HepG2 (cell line): Measurements from ENCODE around the gene ZPLD1. TPM values are rescaled to one million over a fixed set of nuclear protein-coding genes. Genes with fewer than 3 reads are reported as not detected.

Source experiments
- ATAC-seq: fragments of 200-7000 bp; cut with Tn5 transposase; 3 replicates; pipeline ENCODE4 v1.9.1; 2020; ENCODE audit warnings: mild to moderate bottlenecking, moderate library complexity
- BruUV-seq: library from RNA; stranded (reverse); fragments of 400-500 nt; replicated peaks from 2 replicates; lab custom pipeline; 2021; lab: Mats Ljungman, UMichigan
- CTCF ChIA-PET: fragments of 300-600 bp; formaldehyde crosslinking; extraction: SDS; loops from one replicate; lab custom pipeline; 2021; ENCODE audit warnings: low total read pairs, inconsistent platforms, low intra/inter-chr PET ratio; lab: Yijun Ruan, JAX
- POLR2A ChIA-PET: fragments of 350-600 bp; sonication (Branson Sonifier 250); formaldehyde crosslinking; loops from one replicate; lab custom pipeline; 2020; ENCODE audit warnings: antibody characterized with exemption, inconsistent platforms; lab: Yijun Ruan, JAX
- DNase-seq: peaks from one replicate; pipeline ENCODE4 v3.0.0-alpha.2; 2015; ENCODE audit warnings: low spot score
- FAIRE-seq: peaks from 3 replicates; lab custom pipeline; 2011; peaks lifted over from hg19 to GRCh38; lab: Jason Lieb, UNC
- H2AFZ ChIP-seq: one replicate; pipeline ENCODE4 v1.6.1; 2011; ENCODE audit warnings: low read length, inconsistent platforms
- H3K27ac ChIP-seq: fragments of 300-600 bp; 3 replicates; pipeline ENCODE4 v1.8.0; 2011; ENCODE audit warnings: mixed run types, mild to moderate bottlenecking, mixed read lengths, low read length, inconsistent platforms; ENCODE audit not compliant: insufficient read depth; ENCODE audit errors: extremely low read length
- H3K27me3 ChIP-seq, 2 experiments: fragments of 200-600 bp in 1 of 2; 2 replicates in 1 of 2; 3 replicates in 1 of 2; pipeline versions ENCODE4 v1.6.0 to v1.8.0; 2011; ENCODE audit warnings: low read length in 2 of 2, mild to moderate bottlenecking in 2 of 2, moderate library complexity in 2 of 2, inconsistent platforms in 1 of 2; ENCODE audit not compliant: insufficient read depth in 2 of 2, control insufficient read depth in 1 of 2
- H3K36me3 ChIP-seq, 2 experiments: fragments of 200-600 bp in 1 of 2; replicated peaks in 1 of 2; 2 replicates in 1 of 2; 3 replicates in 1 of 2; pipeline versions ENCODE4 v1.5.1 to v1.8.0; 2011; ENCODE audit warnings: low read length in 2 of 2, inconsistent platforms in 1 of 2; ENCODE audit not compliant: insufficient read depth in 2 of 2, control insufficient read depth in 1 of 2
- H3K4me1 ChIP-seq: 2 replicates; pipeline ENCODE4 v1.5.1; 2012; ENCODE audit warnings: low read length, inconsistent platforms; ENCODE audit not compliant: insufficient read depth
- H3K4me2 ChIP-seq: 2 replicates; pipeline ENCODE4 v1.6.0; 2011; ENCODE audit warnings: low read depth, low read length, inconsistent platforms
- H3K4me3 ChIP-seq, 3 experiments: fragments of 200-600 bp in 1 of 3; sonication (generic), shearing (Covaris generic) in 1 of 3; replicated peaks in 1 of 3; 2 replicates each; pipeline ENCODE4 v1.5.1; 2011 to 2016; ENCODE audit warnings: low read length in 3 of 3, inconsistent platforms in 2 of 3, low read depth in 2 of 3, mild to moderate bottlenecking in 2 of 3, control low read depth in 1 of 3, mixed read lengths in 1 of 3; ENCODE audit not compliant: insufficient read depth in 1 of 3
- H3K79me2 ChIP-seq: one replicate; pipeline ENCODE4 v1.6.1; 2011; ENCODE audit warnings: low read length, inconsistent platforms; ENCODE audit not compliant: insufficient read depth
- H3K9ac ChIP-seq: 2 replicates; pipeline ENCODE4 v1.6.0; 2011; ENCODE audit warnings: mild to moderate bottlenecking, low read depth, low read length, inconsistent platforms; ENCODE audit not compliant: insufficient read depth
- H3K9me3 ChIP-seq: 2 replicates; pipeline ENCODE4 v1.5.1; 2012; ENCODE audit warnings: mild to moderate bottlenecking, low read length
- H4K20me1 ChIP-seq: 2 replicates; pipeline ENCODE4 v1.6.0; 2011; ENCODE audit warnings: inconsistent platforms, mild to moderate bottlenecking, low read length, moderate library complexity; ENCODE audit not compliant: insufficient read depth
- ZFP41 ChIP-seq: sonication (generic); formaldehyde crosslinking; IDR thresholded peaks from 2 replicates; pipeline ENCODE4 v1.4.0; 2020; ENCODE audit warnings: mild to moderate bottlenecking, missing genetic modification reagents, borderline replicate concordance
- ZNF256 ChIP-seq: sonication (generic); formaldehyde crosslinking; conservative IDR thresholded peaks from 2 replicates; pipeline ENCODE4 v1.4.0; 2020; ENCODE audit warnings: missing genetic modification reagents
- ZNF563 ChIP-seq: sonication (generic); formaldehyde crosslinking; IDR thresholded peaks from 2 replicates; pipeline ENCODE4 v1.8.0; 2022; ENCODE audit warnings: mild to moderate bottlenecking, moderate library complexity, missing genetic modification reagents
- WGBS: methylation state at CpG from one replicate; pipeline ENCODE4 v1.1.6; 2017; ENCODE audit warnings: low lambda C conversion rate; 5-methylcytosine and 5-hydroxymethylcytosine counted together
- in situ Hi-C: cut with HindIII; loops from 2 replicates; pipeline ENCODE4 v1.10.0; 2017; ENCODE audit warnings: low pct_unique_long_range_greater_than_20kb; ENCODE audit not compliant: extremely low pct_ligation_motif_present
- intact Hi-C: fragments of 100-400 bp; cut with micrococcal nuclease; formaldehyde crosslinking; loops from one replicate; pipeline ENCODE4 v1.10.0; 2022; ENCODE audit not compliant: unreplicated experiment
- polyA plus RNA-seq, 8 experiments: library from polyadenylated mRNA; depleted of rRNA in 3 of 8; stranded (reverse) in 7 of 8; unstranded in 1 of 8; fragments of >200 nt; fragmentation: Illumina TruSeq in 4 of 8; extraction: Trizol in 4 of 8; gene quantifications; 2 replicates each; pipeline versions ENCODE4 v1.2.1 to v1.2.3, GENCODE V29; 2011 to 2016; ENCODE audit warnings: low read depth in 4 of 8, missing spikeins in 1 of 8, mixed read lengths in 1 of 8; ENCODE audit not compliant: insufficient read depth in 1 of 8
- total RNA-seq, 5 experiments: library from RNA; depleted of rRNA; stranded (reverse); fragments of >200 nt; fragmentation: Illumina TruSeq; extraction: Trizol; gene quantifications; 2 replicates each; pipeline ENCODE4 v1.2.3, GENCODE V29; 2016; ENCODE audit warnings: low read depth in 1 of 5

ZPLD1 gene
- total and polyA plus RNA-seq, 2 of the 13 experiments (the other 11 are each of a cell fraction or from before 2014, with no cell fraction given), result not detected

DNA sequence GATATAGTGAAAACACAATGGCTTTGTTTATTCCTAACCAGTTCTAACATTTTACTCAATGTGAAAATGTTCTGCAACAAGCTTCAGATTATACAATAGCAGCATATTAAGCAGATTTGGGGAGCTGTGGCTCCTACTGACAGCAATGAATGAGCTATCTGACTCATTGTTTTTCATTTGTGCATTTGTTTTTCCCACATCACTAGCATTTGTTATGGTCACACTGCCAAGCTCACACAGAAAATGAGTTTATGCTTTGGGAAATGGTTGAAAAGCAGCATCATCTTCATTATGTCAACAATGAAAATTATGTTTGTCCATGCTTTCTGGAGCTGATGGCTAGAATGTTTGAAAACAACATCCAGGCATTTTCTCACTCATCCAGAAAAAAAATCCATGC is 53.5 kb downstream of the ZPLD1 start:
- TF ChIP-seq ZNF256 (CRISPR knock-in tag), result no peak
- TF ChIP-seq, all 625 proteins: peak for 0
- in situ Hi-C loops, result no loop called here

DNA sequence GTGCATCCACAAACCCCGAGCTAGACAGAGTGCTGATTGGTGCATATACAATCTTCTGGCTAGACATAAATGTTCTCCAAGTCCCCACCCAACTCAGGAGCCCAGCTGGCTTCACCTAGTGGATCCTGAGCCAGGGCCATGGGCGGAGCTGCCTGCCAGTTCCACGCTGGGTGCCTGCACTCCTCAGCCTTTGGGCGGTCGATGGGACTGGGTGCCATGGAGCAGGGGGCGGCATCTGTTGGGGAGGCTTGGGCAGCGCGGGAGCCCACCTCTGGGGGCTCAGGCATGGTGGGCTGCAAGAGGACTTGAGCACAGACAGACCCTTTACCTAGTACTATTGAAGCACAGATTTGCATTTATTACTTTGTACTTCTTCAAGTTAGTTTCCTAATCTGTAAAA is 57.5 kb downstream of the ZPLD1 start:
- ChIA-PET CTCF (no interaction called here), POLR2A (no interaction called here)
- H3K9ac ChIP-seq, result no peak overlapping the region
- H3K9me3 ChIP-seq, result no peaks in the 10 kb centered on the region
- H3K4me3 ChIP-seq, result no peak overlapping the region
- no peak for FAIRE-seq
- H3K79me2 ChIP-seq, result no peaks in the 10 kb centered on the region
- no peaks in the 10 kb centered on the region for H3K27me3 ChIP-seq
- no peaks in the 10 kb centered on the region for H3K4me1 ChIP-seq
- intact Hi-C loops (no loop called here), in situ Hi-C loops (no loop called here)
- TF ChIP-seq ZNF563 (CRISPR knock-in tag), result no peak
- TF ChIP-seq ZFP41, result no peak
- no peak overlapping the region for H3K4me2 ChIP-seq
- no peak overlapping the region for H3K27ac ChIP-seq
- no peak overlapping the region for H2AFZ ChIP-seq
- H4K20me1 ChIP-seq, result no peaks in the 10 kb centered on the region
- no TSS peak for BruUV-seq
- 69% methylated on average over 2 of the region's 8 CpGs for WGBS
- DNase-seq, result no peak
- no peaks in the 10 kb centered on the region for H3K36me3 ChIP-seq
- no peak for ATAC-seq

More for the DNA sequence above, 53.5 kb downstream of the ZPLD1 start:
- Histone ChIP-seq H3K4me2 (no peak overlapping the region), H3K27ac (no peak overlapping the region), H3K9ac (no peak overlapping the region), H3K36me3 (no peaks in the 10 kb centered on the region), H2AFZ (no peak overlapping the region), H3K27me3 (no peaks in the 10 kb centered on the region), H4K20me1 (no peaks in the 10 kb centered on the region), H3K4me3 (no peak overlapping the region), H3K9me3 (no peaks in the 10 kb centered on the region), H3K4me1 (no peaks in the 10 kb centered on the region), H3K79me2 (no peaks in the 10 kb centered on the region)
- intact Hi-C loops, result no loop called here
- no peak for ATAC-seq
- no TSS peak for BruUV-seq
- FAIRE-seq, result no peak
- ChIA-PET CTCF (no interaction called here), POLR2A (no interaction called here)
- DNase-seq, result no peak
